CD4-positive, alpha-beta memory T cell (primary cell): ENCODE data around the gene ERP27. TPM values are rescaled to one million over a fixed set of nuclear protein-coding genes. Genes with fewer than 3 reads are reported as not detected.

ENCODE experiments used
- CTCF ChIA-PET: fragments of 350-600 bp; sonication (Branson Sonifier 250); formaldehyde crosslinking; loops from one replicate; lab custom pipeline; 2021; ENCODE audit warnings: inconsistent platforms; ENCODE audit not compliant: partially characterized antibody; lab: Charles Lee
- POLR2A ChIA-PET: fragments of 350-600 bp; sonication (Branson Sonifier 250); formaldehyde crosslinking; loops from one replicate; lab custom pipeline; 2021; ENCODE audit not compliant: partially characterized antibody; lab: Charles Lee
- DNase-seq, 5 donors: peaks; one replicate each; pipeline versions ENCODE4 v3.0.0 to v3.0.0-alpha.2; 2020 to 2022; ENCODE audit warnings: mixed read lengths in 1 of 5
- H3K27ac ChIP-seq: one replicate; pipeline ENCODE4 v1.7.0; 2013; ENCODE audit warnings: low read depth, low read length
- H3K27me3 ChIP-seq: 2 replicates; pipeline ENCODE4 v1.7.0; 2013; ENCODE audit warnings: mild to moderate bottlenecking, low read length, moderate library complexity; ENCODE audit not compliant: insufficient read depth
- H3K36me3 ChIP-seq: 2 replicates; pipeline ENCODE4 v1.7.0; 2013; ENCODE audit warnings: mild to moderate bottlenecking, low read length, moderate library complexity; ENCODE audit not compliant: insufficient read depth
- H3K4me1 ChIP-seq: 2 replicates; pipeline ENCODE4 v1.7.0; 2013; ENCODE audit warnings: mild to moderate bottlenecking, low read length, moderate library complexity; ENCODE audit not compliant: insufficient read depth
- H3K4me3 ChIP-seq, 2 donors: one replicate each; pipeline ENCODE4 v1.7.0; 2013; ENCODE audit warnings: low read length in 2 of 2, mild to moderate bottlenecking in 1 of 2
- H3K9me3 ChIP-seq, 2 donors: one replicate each; pipeline ENCODE4 v1.7.0; 2013; ENCODE audit warnings: low read length in 2 of 2, control low read depth in 1 of 2; ENCODE audit not compliant: control insufficient read depth in 1 of 2
- H3K27ac Mint-ChIP-seq, 7 donors: one replicate each; pipeline ENCODE4 v1.8.0; 2020 to 2021; ENCODE audit warnings: mixed read lengths in 7 of 7, mild to moderate bottlenecking in 6 of 7, inconsistent platforms in 3 of 7, moderate library complexity in 3 of 7
- H3K27me3 Mint-ChIP-seq, 2 donors: one replicate each; pipeline ENCODE4 v1.8.0; 2020 to 2021; ENCODE audit warnings: mixed read lengths in 2 of 2
- H3K36me3 Mint-ChIP-seq, 2 donors: one replicate each; pipeline ENCODE4 v1.8.0; 2020 to 2021; ENCODE audit warnings: mixed read lengths in 2 of 2, inconsistent platforms in 1 of 2, mild to moderate bottlenecking in 1 of 2
- H3K4me1 Mint-ChIP-seq, 4 donors: one replicate each; pipeline ENCODE4 v1.8.0; 2020 to 2021; ENCODE audit warnings: mixed read lengths in 4 of 4, mild to moderate bottlenecking in 1 of 4
- H3K4me3 Mint-ChIP-seq, 8 donors: one replicate each; pipeline ENCODE4 v1.8.0; 2020 to 2021; ENCODE audit warnings: mixed read lengths in 8 of 8, mild to moderate bottlenecking in 7 of 8, moderate library complexity in 6 of 8, inconsistent platforms in 3 of 8
- H3K9me3 Mint-ChIP-seq, 8 donors: one replicate each; pipeline ENCODE4 v1.8.0; 2020 to 2021; ENCODE audit warnings: mixed read lengths in 8 of 8, mild to moderate bottlenecking in 5 of 8, inconsistent platforms in 3 of 8, moderate library complexity in 1 of 8
- intact Hi-C: fragments of 100-400 bp; cut with micrococcal nuclease; formaldehyde crosslinking; loops from one replicate; pipeline ENCODE4 v1.15.1; 2023
- polyA plus RNA-seq, 2 donors: library from polyadenylated mRNA; unstranded; fragments of 300-500 nt; fragmentation: Illumina TruSeq; gene quantifications; one replicate each; pipeline ENCODE4 v1.2.3, GENCODE V29; 2021
- total RNA-seq, 2 experiments: library from RNA; stranded (reverse); gene quantifications; one replicate each; pipeline ENCODE4 v1.2.3, GENCODE V29; 2021

Gene ERP27
- total RNA-seq = 10 to 100 TPM in 1 of 2 experiments, 1 to 10 TPM in 1; 9.3 to 11.5 TPM
- polyA plus RNA-seq = 1 to 10 TPM; 3.4 to 4.5 TPM

DNA sequence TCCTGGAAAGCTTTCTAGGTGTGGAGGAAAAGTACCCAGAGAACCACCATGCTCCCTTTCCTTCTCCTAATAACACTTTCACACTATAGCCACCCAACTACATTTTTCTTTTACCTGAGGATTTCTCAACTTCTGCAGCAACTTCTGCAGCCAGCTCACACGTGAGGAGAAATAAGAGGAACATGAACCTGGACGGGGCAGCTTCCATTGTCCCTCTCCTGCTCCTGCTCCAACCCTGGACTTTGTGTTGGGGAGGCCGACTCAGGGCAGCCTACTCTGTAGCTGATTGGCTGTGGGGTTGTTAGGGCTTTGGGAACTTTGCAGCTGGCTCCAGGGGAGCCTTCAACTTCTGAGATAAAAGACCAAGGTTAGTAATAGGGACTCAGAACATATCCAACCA is at the start of gene ERP27:
Gene ERP27 (minus strand): TSS at position 237 of the 400 bp plus-strand sequence. CDS start 29 bp downstream, at position 208.
- Histone ChIP-seq H3K9me3 (no peaks in the 10 kb centered on the region), H3K4me3 (no peak within 1 kb of the TSS), H3K4me1 (peaks cover 24% of the 10 kb centered on the region), H3K27ac (no peak within 1 kb of the TSS), H3K27me3 (no peaks in the 10 kb centered on the region), H3K36me3 (peaks cover 21% of the 10 kb centered on the region)
- no peak for DNase-seq
- Mint-ChIP-seq H3K4me3 (peak within 1 kb of the TSS in 4 of 8 donors; percentile 7 to 57 (median 34)), H3K9me3 (peaks cover 0 to 8% (median 0%) of the 10 kb centered on the region in 8 donors), H3K27me3 (no peaks in the 10 kb centered on the region), H3K27ac (peak within 1 kb of the TSS; percentile 65 to 87 (median 82)), H3K4me1 (peaks cover 33 to 61% (median 48%) of the 10 kb centered on the region in 4 donors), H3K36me3 (peaks cover 50 to 87% of the 10 kb centered on the region in 2 donors)
- POLR2A ChIA-PET = interaction anchor here (1.0 to 8.0 kb wide), 11 partner anchors 9 to 57 kb away, joined by 3 to 82 read pairs (median 6); partner anchors contain the start of genes ARHGDIB and PDE6H
- CTCF ChIA-PET = interaction anchor here (1.0 to 5.8 kb wide), 22 partner anchors 9 to 168 kb away, joined by 3 to 91 read pairs (median 8); partner anchors contain the start of genes ARHGDIB and PDE6H
- intact Hi-C loops = loop anchor here (5.0 to 10.0 kb wide), 2 partner anchors 214 to 284 kb away; partner anchors contain the start of gene RERG

DNA sequence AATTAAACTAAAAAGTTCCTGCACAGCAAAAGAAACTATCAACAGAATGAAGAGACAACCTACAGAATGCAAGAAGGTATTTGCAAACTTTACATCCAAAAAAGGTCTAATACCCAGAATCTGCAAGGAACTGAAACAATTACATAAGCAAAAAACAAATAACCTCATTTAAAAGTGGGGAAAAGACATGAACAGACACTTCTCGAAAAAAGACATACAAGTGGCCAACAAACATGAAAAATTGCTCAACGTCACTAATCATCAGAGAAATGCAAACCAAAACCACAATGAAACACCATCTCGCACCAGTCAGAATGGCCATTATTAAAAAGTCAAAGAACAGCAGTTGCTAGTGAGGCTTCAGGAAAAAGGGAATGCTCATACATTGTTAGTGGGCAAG is 49.7 kb upstream of the ERP27 start:
- CTCF ChIA-PET = interaction anchor here (1.0 to 3.4 kb wide), 2 partner anchors 51 to 142 kb away, joined by 3 to 12 read pairs; partner anchors contain the start of gene ERP27
- Histone ChIP-seq H3K4me1 (peaks cover 15% of the 10 kb centered on the region), H3K27me3 (no peaks in the 10 kb centered on the region), H3K36me3 (no peaks in the 10 kb centered on the region), H3K9me3 (no peaks in the 10 kb centered on the region), H3K27ac (no peak overlapping the region), H3K4me3 (no peak overlapping the region)
- Mint-ChIP-seq H3K27ac (no peak overlapping the region), H3K27me3 (no peaks in the 10 kb centered on the region), H3K4me3 (no peak overlapping the region), H3K36me3 (no peaks in the 10 kb centered on the region), H3K4me1 (peaks cover 16 to 20% (median 18%) of the 10 kb centered on the region in 4 donors), H3K9me3 (peaks cover 0 to 9% (median 1%) of the 10 kb centered on the region in 8 donors)
- intact Hi-C loops = no loop called here
- POLR2A ChIA-PET = no interaction called here
- no peak for DNase-seq

DNA sequence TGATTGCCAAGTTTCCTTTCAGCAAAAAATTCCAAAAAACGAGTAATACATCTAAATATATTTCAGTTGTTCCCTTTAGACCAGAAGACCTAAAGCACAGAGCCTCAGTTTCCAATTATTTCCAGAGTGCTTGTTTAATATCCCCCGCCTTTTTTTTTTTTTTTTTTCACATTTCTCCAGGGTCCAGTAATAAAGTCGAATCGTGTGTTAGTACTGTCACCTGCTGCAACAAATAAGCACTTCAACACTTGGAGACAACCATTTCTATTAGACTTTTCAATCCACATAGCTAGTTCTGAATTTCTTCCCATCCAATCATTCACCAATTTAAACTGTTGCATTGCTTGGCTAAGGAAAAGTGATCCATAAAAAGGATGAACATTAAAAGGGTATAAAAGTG is 48.1 kb upstream of the ERP27 start:
- Mint-ChIP-seq H3K4me3 (no peak overlapping the region), H3K27me3 (no peaks in the 10 kb centered on the region), H3K27ac (no peak overlapping the region), H3K9me3 (peaks cover 0 to 7% (median 1%) of the 10 kb centered on the region in 8 donors), H3K36me3 (no peaks in the 10 kb centered on the region), H3K4me1 (peaks cover 18 to 31% (median 24%) of the 10 kb centered on the region in 4 donors)
- ChIA-PET POLR2A (interaction anchor here (0.7 to 1.5 kb wide), 3 partner anchors 9 to 57 kb away, joined by 3 to 5 read pairs (median 3); no protein-coding TSS in a partner anchor), CTCF (interaction anchor here (0.6 to 3.5 kb wide), 5 partner anchors 9 to 65 kb away, joined by 3 to 18 read pairs (median 4); partner anchors contain the start of gene ERP27)
- no peaks in the 10 kb centered on the region for H3K9me3 ChIP-seq
- no peak for DNase-seq
- no peak overlapping the region for H3K27ac ChIP-seq
- peaks cover 21% of the 10 kb centered on the region for H3K4me1 ChIP-seq
- intact Hi-C loops = no loop called here
- H3K36me3 ChIP-seq = no peaks in the 10 kb centered on the region
- no peak overlapping the region for H3K4me3 ChIP-seq
- no peaks in the 10 kb centered on the region for H3K27me3 ChIP-seq

DNA sequence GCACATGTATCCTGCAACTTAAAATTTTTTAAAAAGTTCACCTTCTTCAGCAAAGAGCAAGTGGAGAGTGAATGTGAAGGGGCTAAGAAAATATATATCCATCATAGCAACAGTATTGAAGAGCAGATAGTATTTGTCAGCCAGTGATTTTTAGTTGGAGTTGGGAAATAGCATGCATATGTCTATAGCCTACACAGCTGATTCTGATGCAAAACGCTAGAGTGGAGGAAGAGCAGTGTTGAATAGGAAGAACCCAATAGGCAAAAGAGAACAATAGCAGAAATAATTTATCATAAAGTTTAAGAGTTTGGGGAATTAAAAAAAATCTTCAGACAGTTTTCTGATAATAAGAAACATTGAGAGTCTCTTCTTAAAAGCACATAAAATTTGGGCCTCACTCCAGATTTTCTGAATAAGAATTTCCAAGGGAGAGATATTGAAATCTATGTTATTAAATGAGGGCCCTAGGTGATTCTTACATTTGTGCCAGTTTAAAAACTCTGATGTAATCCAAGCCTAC is 46.5 kb upstream of the ERP27 start:
- peaks cover 26% of the 10 kb centered on the region for H3K4me1 ChIP-seq
- no peaks in the 10 kb centered on the region for H3K27me3 ChIP-seq
- Mint-ChIP-seq H3K27me3 (no peaks in the 10 kb centered on the region), H3K27ac (peak overlapping the region in 2 of 7 donors; percentile 21 to 65), H3K9me3 (no peaks in the 10 kb centered on the region), H3K4me1 (peaks cover 27 to 47% (median 37%) of the 10 kb centered on the region in 4 donors), H3K36me3 (no peaks in the 10 kb centered on the region), H3K4me3 (peak overlapping the region in 2 of 8 donors; percentile 8 to 14)
- intact Hi-C loops = no loop called here
- ChIA-PET CTCF (interaction anchor here (1.2 to 3.5 kb wide), 4 partner anchors 10 to 236 kb away, joined by 3 to 18 read pairs (median 10); partner anchors contain the start of genes ERP27 and RERG), POLR2A (interaction anchor here (0.7 to 1.8 kb wide), 6 partner anchors 18 to 47 kb away, joined by 3 to 8 read pairs (median 4); partner anchors contain the start of genes ARHGDIB and ERP27)
- H3K9me3 ChIP-seq = no peaks in the 10 kb centered on the region
- H3K27ac ChIP-seq = no peak overlapping the region
- H3K36me3 ChIP-seq = no peaks in the 10 kb centered on the region
- no peak for DNase-seq
- H3K4me3 ChIP-seq = no peak overlapping the region

DNA sequence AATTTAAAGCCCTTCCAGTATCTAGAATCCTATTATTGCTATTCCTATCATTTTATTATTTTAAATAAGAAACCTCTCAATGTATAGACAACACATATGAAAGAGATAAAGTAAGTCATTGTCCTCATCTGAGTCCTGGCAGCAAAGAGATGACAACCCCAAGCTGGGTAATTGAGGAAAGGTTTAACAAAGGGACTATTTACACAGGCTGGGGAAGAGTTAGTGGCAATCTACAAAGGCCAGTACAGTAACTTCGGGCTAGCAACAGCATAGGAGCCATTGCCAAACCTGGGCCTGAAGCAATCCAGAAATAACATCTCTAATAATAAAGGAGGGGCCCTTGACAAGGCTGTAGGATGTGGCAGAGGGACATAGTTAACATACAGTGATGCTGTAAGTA is 45.7 kb upstream of the ERP27 start:
- Histone ChIP-seq H3K4me3 (no peak overlapping the region), H3K27ac (no peak overlapping the region), H3K27me3 (no peaks in the 10 kb centered on the region), H3K9me3 (no peaks in the 10 kb centered on the region), H3K36me3 (no peaks in the 10 kb centered on the region), H3K4me1 (peaks cover 34% of the 10 kb centered on the region)
- intact Hi-C loops = no loop called here
- DNase-seq = no peak
- peaks cover 35 to 55% (median 45%) of the 10 kb centered on the region in 4 donors for H3K4me1 Mint-ChIP-seq
- no peaks in the 10 kb centered on the region for H3K9me3 Mint-ChIP-seq
- peak overlapping the region in 1 of 7 donors; percentile 8 for H3K27ac Mint-ChIP-seq
- ChIA-PET POLR2A (interaction anchor here (1.0 to 1.8 kb wide), 3 partner anchors 24 to 35 kb away, joined by 3 to 7 read pairs (median 4); no protein-coding TSS in a partner anchor), CTCF (interaction anchor here (0.8 to 3.5 kb wide), 4 partner anchors 11 to 138 kb away, joined by 3 to 18 read pairs (median 11); partner anchors contain the start of gene ERP27)
- H3K4me3 Mint-ChIP-seq = peak overlapping the region in 1 of 8 donors; percentile 14
- H3K27me3 Mint-ChIP-seq = no peaks in the 10 kb centered on the region
- H3K36me3 Mint-ChIP-seq = no peaks in the 10 kb centered on the region

DNA sequence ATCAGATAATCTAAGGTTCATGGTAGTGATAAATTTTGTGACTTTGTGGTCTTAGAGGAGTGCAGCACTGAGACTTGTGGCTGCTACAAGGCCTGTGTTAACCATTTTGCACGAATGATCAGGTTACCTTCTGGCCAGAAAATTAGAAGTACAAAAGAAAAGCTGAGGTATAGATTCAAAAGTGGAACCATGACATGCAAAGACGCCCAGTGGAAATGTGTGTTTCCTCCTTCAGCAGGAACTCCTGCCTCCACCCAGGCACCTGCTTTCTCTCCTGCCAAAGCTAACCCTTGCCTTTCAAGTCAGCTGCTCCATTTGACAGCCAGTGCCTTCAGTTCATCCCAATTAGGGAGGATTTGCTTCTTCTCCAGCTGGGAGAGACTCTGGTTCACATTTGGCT is 44.7 kb upstream of the ERP27 start:
- no peak for DNase-seq
- no peak overlapping the region for H3K4me3 ChIP-seq
- Mint-ChIP-seq H3K9me3 (no peaks in the 10 kb centered on the region), H3K27ac (peak overlapping the region; percentile 8 to 48 (median 34)), H3K27me3 (no peaks in the 10 kb centered on the region), H3K4me1 (peaks cover 41 to 60% (median 50%) of the 10 kb centered on the region in 4 donors), H3K36me3 (no peaks in the 10 kb centered on the region), H3K4me3 (peak overlapping the region in 5 of 8 donors; percentile 14 to 57 (median 29))
- H3K27ac ChIP-seq = no peak overlapping the region
- no peaks in the 10 kb centered on the region for H3K9me3 ChIP-seq
- CTCF ChIA-PET = interaction anchor here (0.8 to 3.1 kb wide), 3 partner anchors 12 to 137 kb away, joined by 3 to 18 read pairs (median 4); no protein-coding TSS in a partner anchor
- H3K4me1 ChIP-seq = peaks cover 38% of the 10 kb centered on the region
- intact Hi-C loops = no loop called here
- H3K27me3 ChIP-seq = no peaks in the 10 kb centered on the region
- POLR2A ChIA-PET = interaction anchor here (0.9 to 1.8 kb wide), 4 partner anchors 14 to 34 kb away, joined by 3 to 7 read pairs (median 4); no protein-coding TSS in a partner anchor
- no peaks in the 10 kb centered on the region for H3K36me3 ChIP-seq
